Mesenchymal stem cell (in vitro differentiated cells and primary cell): ENCODE measurements around the gene PPP1R13B.

Experiments used
- DNase-seq: peaks from one replicate; pipeline ENCODE4 v3.0.0-alpha.2; 2013
- H2AFZ ChIP-seq: one replicate; pipeline ENCODE4 v1.6.1; 2013; ENCODE audit warnings: low read depth, mild to moderate bottlenecking, control low read depth, inconsistent platforms, low read length, moderate library complexity
- H2AK5ac ChIP-seq: 2 replicates; pipeline ENCODE4 v1.6.1; 2013; ENCODE audit warnings: low read length, moderate library complexity, mild to moderate bottlenecking, inconsistent platforms; ENCODE audit not compliant: severe bottlenecking
- H2BK120ac ChIP-seq: one replicate; pipeline ENCODE4 v1.6.1; 2013; ENCODE audit warnings: low read depth, mild to moderate bottlenecking, inconsistent platforms, low read length, moderate library complexity
- H2BK12ac ChIP-seq, 2 experiments: one replicate each; pipeline ENCODE4 v1.6.1; 2013; ENCODE audit warnings: inconsistent platforms in 2 of 2, low read length in 2 of 2, mild to moderate bottlenecking in 2 of 2, moderate library complexity in 2 of 2, control low read depth in 1 of 2
- H2BK15ac ChIP-seq: one replicate; pipeline ENCODE4 v1.6.1; 2013; ENCODE audit warnings: mild to moderate bottlenecking, low read depth, inconsistent platforms; ENCODE audit not compliant: poor library complexity, severe bottlenecking
- H2BK5ac ChIP-seq: 2 replicates; pipeline ENCODE4 v1.6.1; 2013; ENCODE audit warnings: low read depth, mild to moderate bottlenecking, low read length, control low read depth, inconsistent platforms; ENCODE audit not compliant: poor library complexity, severe bottlenecking
- H3K14ac ChIP-seq, 2 experiments: one replicate each; pipeline ENCODE4 v1.6.1; 2013; ENCODE audit warnings: inconsistent platforms in 2 of 2, low read length in 2 of 2, control low read depth in 1 of 2, mild to moderate bottlenecking in 1 of 2, moderate library complexity in 1 of 2
- H3K18ac ChIP-seq, 2 experiments: one replicate each; pipeline ENCODE4 v1.6.1; 2013; ENCODE audit warnings: inconsistent platforms in 2 of 2, low read length in 2 of 2, control low read depth in 1 of 2, low read depth in 1 of 2, mild to moderate bottlenecking in 1 of 2
- H3K23ac ChIP-seq, 2 experiments: one replicate each; pipeline ENCODE4 v1.6.1; 2013; ENCODE audit warnings: inconsistent platforms in 2 of 2, low read length in 2 of 2, mild to moderate bottlenecking in 2 of 2, moderate library complexity in 2 of 2, control low read depth in 1 of 2
- H3K27ac ChIP-seq: 2 replicates; pipeline ENCODE4 v1.5.1; 2013; ENCODE audit warnings: mild to moderate bottlenecking, moderate library complexity, low read length, control low read depth, inconsistent platforms; ENCODE audit not compliant: poor library complexity, severe bottlenecking
- H3K27me3 ChIP-seq, 2 experiments: 2 replicates each; pipeline versions ENCODE4 v1.6.1 to v1.7.0; 2013; ENCODE audit warnings: low read length in 2 of 2, mild to moderate bottlenecking in 2 of 2, moderate library complexity in 2 of 2, control low read depth in 1 of 2, inconsistent platforms in 1 of 2; ENCODE audit not compliant: control insufficient read depth in 1 of 2, insufficient read depth in 1 of 2
- H3K36me3 ChIP-seq, 2 experiments: 2 replicates each; pipeline versions ENCODE4 v1.6.1 to v1.7.0; 2013; ENCODE audit warnings: low read length in 2 of 2, control low read depth in 1 of 2, inconsistent platforms in 1 of 2, low read depth in 1 of 2, mild to moderate bottlenecking in 1 of 2; ENCODE audit not compliant: insufficient read depth in 2 of 2, control insufficient read depth in 1 of 2
- H3K4ac ChIP-seq, 2 experiments: one replicate each; pipeline ENCODE4 v1.6.1; 2013; ENCODE audit warnings: inconsistent platforms in 2 of 2, low read length in 2 of 2, mild to moderate bottlenecking in 2 of 2, moderate library complexity in 2 of 2, control low read depth in 1 of 2, low read depth in 1 of 2
- H3K4me1 ChIP-seq: 2 replicates; pipeline ENCODE4 v1.6.1; 2013; ENCODE audit warnings: low read depth, low read length, control low read depth; ENCODE audit not compliant: control insufficient read depth, insufficient read depth
- H3K4me2 ChIP-seq: 2 replicates; pipeline ENCODE4 v1.6.1; 2013; ENCODE audit warnings: low read length, mild to moderate bottlenecking, inconsistent platforms; ENCODE audit not compliant: poor library complexity, severe bottlenecking
- H3K4me3 ChIP-seq, 2 experiments: 2 replicates each; pipeline versions ENCODE4 v1.5.1 to v1.7.0; 2013; ENCODE audit warnings: low read length in 2 of 2, mild to moderate bottlenecking in 2 of 2, control low read depth in 1 of 2, low read depth in 1 of 2; ENCODE audit not compliant: insufficient read depth in 1 of 2
- H3K79me1 ChIP-seq: replicated peaks from 2 replicates; pipeline ENCODE4 v1.6.1; 2013; ENCODE audit warnings: mild to moderate bottlenecking, control low read depth, low read length, inconsistent platforms; ENCODE audit not compliant: poor library complexity, severe bottlenecking
- H3K9ac ChIP-seq: 2 replicates; pipeline ENCODE4 v1.7.0; 2013; ENCODE audit warnings: mild to moderate bottlenecking, low read length, moderate library complexity
- H3K9me3 ChIP-seq: 2 replicates; pipeline ENCODE4 v1.7.0; 2013; ENCODE audit warnings: mild to moderate bottlenecking, low read length; ENCODE audit not compliant: control insufficient read depth
- H4K8ac ChIP-seq: one replicate; pipeline ENCODE4 v1.6.1; 2013; ENCODE audit warnings: inconsistent platforms, mild to moderate bottlenecking, low read length, moderate library complexity
- H4K91ac ChIP-seq: one replicate; pipeline ENCODE4 v1.6.1; 2013; ENCODE audit warnings: mild to moderate bottlenecking, low read length, inconsistent platforms
- WGBS: methylation state at CpG from one replicate; pipeline ENCODE4 v1.1.7; 2013; ENCODE audit warnings: mixed read lengths; 5-methylcytosine and 5-hydroxymethylcytosine counted together

Gene PPP1R13B

GRCh38 chr14:103875010-103875409, 27.6 kb upstream of the PPP1R13B start:
- H3K23ac ChIP-seq: no peak overlapping the region
- peaks cover 14% of the 10 kb centered on the region for H3K4me1 ChIP-seq
- peaks cover 0 to 9% of the 10 kb centered on the region in 2 experiments for H3K27me3 ChIP-seq
- H3K36me3 ChIP-seq: no peaks in the 10 kb centered on the region
- H3K79me1 ChIP-seq: no peaks in the 10 kb centered on the region
- H3K4me2 ChIP-seq: no peak overlapping the region
- no peak overlapping the region for H4K8ac ChIP-seq
- H2BK120ac ChIP-seq: no peak overlapping the region
- no peaks in the 10 kb centered on the region for H3K9me3 ChIP-seq
- 90% methylated on average over 5 of the region's 5 CpGs for WGBS
- H3K14ac ChIP-seq: no peak overlapping the region
- H3K27ac ChIP-seq: no peak overlapping the region
- H3K18ac ChIP-seq: no peak overlapping the region
- no peak overlapping the region for H2BK12ac ChIP-seq
- H2BK15ac ChIP-seq: no peak overlapping the region
- DNase-seq: no peak
- no peak overlapping the region for H3K4me3 ChIP-seq
- no peak overlapping the region for H2AK5ac ChIP-seq
- H4K91ac ChIP-seq: no peak overlapping the region
- no peak overlapping the region for H2BK5ac ChIP-seq
- H3K9ac ChIP-seq: no peak overlapping the region
- no peak overlapping the region for H2AFZ ChIP-seq
- H3K4ac ChIP-seq: no peak overlapping the region

- no peaks in the 10 kb centered on the region for H3K9me3 ChIP-seq
- H3K4me1 ChIP-seq: peaks cover 9% of the 10 kb centered on the region
- H4K91ac ChIP-seq: no peak overlapping the region
- H2AFZ ChIP-seq: no peak overlapping the region
- H2BK15ac ChIP-seq: no peak overlapping the region
- H2AK5ac ChIP-seq: no peak overlapping the region
- no peaks in the 10 kb centered on the region for H3K36me3 ChIP-seq
- H3K27me3 ChIP-seq: no peaks in the 10 kb centered on the region
- no peak overlapping the region for H3K18ac ChIP-seq
- H3K14ac ChIP-seq: no peak overlapping the region
- no peak overlapping the region for H2BK5ac ChIP-seq
- no peak overlapping the region for H3K4me3 ChIP-seq
- H3K4ac ChIP-seq: no peak overlapping the region
- no peak overlapping the region for H3K4me2 ChIP-seq
- DNase-seq: no peak
- H2BK12ac ChIP-seq: no peak overlapping the region
- WGBS: 88% methylated on average over 12 of the region's 12 CpGs
- H3K23ac ChIP-seq: no peak overlapping the region
- no peak overlapping the region for H4K8ac ChIP-seq
- no peak overlapping the region for H3K27ac ChIP-seq
- H2BK120ac ChIP-seq: no peak overlapping the region
- H3K79me1 ChIP-seq: no peaks in the 10 kb centered on the region
- H3K9ac ChIP-seq: no peak overlapping the region
Measured at GRCh38 chr14:103872481-103873113, 25.2 kb upstream of the PPP1R13B start.

- DNase-seq: no peak
- Histone ChIP-seq H4K8ac (no peak overlapping the region), H3K36me3 (no peaks in the 10 kb centered on the region), H3K4ac (no peak overlapping the region), H2BK12ac (no peak overlapping the region), H3K4me1 (peaks cover 9% of the 10 kb centered on the region), H2AFZ (no peak overlapping the region), H3K9me3 (no peaks in the 10 kb centered on the region), H2BK5ac (no peak overlapping the region), H3K27me3 (peaks cover 0 to 3% of the 10 kb centered on the region in 2 experiments), H3K23ac (no peak overlapping the region), H2BK120ac (no peak overlapping the region), H2BK15ac (no peak overlapping the region), H3K4me3 (no peak overlapping the region), H4K91ac (no peak overlapping the region), H3K18ac (no peak overlapping the region), H3K14ac (no peak overlapping the region), H3K79me1 (no peaks in the 10 kb centered on the region), H3K4me2 (no peak overlapping the region), H3K27ac (no peak overlapping the region), H2AK5ac (no peak overlapping the region), H3K9ac (no peak overlapping the region)
- 48% methylated on average over 53 of the region's 53 CpGs for WGBS
Measured at GRCh38 chr14:103871596-103872480, 24.5 kb upstream of the PPP1R13B start.

- no peak overlapping the region for H3K27ac ChIP-seq
- no peak overlapping the region for H2BK15ac ChIP-seq
- no peak overlapping the region for H3K4ac ChIP-seq
- no peak overlapping the region for H3K4me2 ChIP-seq
- no peak overlapping the region for H3K18ac ChIP-seq
- H3K36me3 ChIP-seq: no peaks in the 10 kb centered on the region
- H4K8ac ChIP-seq: no peak overlapping the region
- H2BK120ac ChIP-seq: no peak overlapping the region
- no peaks in the 10 kb centered on the region for H3K79me1 ChIP-seq
- peaks cover 9% of the 10 kb centered on the region for H3K4me1 ChIP-seq
- 88% methylated on average over 7 of the region's 8 CpGs for WGBS
- no peak overlapping the region for H2AK5ac ChIP-seq
- H3K27me3 ChIP-seq: peaks cover 0 to 3% of the 10 kb centered on the region in 2 experiments
- H3K23ac ChIP-seq: no peak overlapping the region
- H2BK12ac ChIP-seq: no peak overlapping the region
- no peak overlapping the region for H3K14ac ChIP-seq
- DNase-seq: no peak
- no peak overlapping the region for H4K91ac ChIP-seq
- no peak overlapping the region for H3K4me3 ChIP-seq
- H3K9ac ChIP-seq: no peak overlapping the region
- H2BK5ac ChIP-seq: no peak overlapping the region
- no peak overlapping the region for H2AFZ ChIP-seq
- no peaks in the 10 kb centered on the region for H3K9me3 ChIP-seq
Measured at GRCh38 chr14:103870891-103871595, 23.7 kb upstream of the PPP1R13B start.
